ENCODE results near the gene GADD45GIP1. TPM values are rescaled to one million over a fixed set of nuclear protein-coding genes. Genes with fewer than 3 reads are reported as not detected.

The GADD45GIP1 gene
- total RNA-seq, result 10 to 100 TPM; 13.9 to 18.0 TPM

GRCh38 chr19:12956446-12957388 lies at the start of gene GADD45GIP1:
Gene GADD45GIP1, minus strand, starts transcription at chr19:12957223. Its CDS starts 11 bp downstream, at chr19:12957212.

DNA sequence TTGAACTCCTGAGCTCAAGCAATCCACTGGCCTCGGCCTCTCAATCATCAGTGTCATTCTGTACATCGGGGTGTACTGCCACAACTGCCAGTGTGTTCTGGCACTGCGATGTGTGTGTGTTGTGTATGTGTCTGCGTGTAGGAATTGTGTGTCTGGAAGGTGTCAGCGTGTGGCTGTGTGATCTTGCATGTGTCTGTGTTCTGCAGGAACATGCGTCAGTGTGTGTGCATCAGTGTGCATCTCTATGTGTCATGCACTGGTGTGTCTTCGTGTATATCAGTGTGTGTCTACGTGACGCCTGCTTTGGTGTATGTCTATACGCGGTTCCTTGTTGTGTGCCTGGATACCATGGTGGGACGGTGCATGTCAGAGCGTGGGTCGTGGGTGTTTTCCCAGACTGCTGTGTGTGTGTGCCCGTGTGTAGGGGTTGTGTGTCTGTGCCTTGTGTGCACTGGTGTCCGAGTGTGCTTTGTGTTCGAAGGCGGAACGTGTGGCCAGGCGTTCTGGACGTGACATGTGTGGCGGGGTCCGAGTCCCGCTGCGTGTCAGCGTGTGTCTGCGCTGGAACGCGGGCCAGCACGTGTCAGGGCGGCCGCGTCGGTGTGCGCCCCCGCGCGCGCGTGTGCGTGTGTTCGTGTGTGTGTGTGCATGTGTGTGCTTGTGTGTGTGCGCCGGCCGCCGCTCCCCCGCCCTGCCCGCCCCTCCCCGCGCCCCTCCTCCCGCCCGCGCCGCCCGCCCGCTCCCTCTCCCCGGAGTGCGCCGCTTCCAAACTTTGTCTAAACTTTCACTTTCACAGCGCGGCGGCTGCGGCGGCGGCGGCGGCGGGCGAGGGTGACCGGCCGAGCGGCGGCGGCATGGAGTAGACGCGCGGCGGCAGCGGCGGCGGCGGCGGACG lies 37.9 kb upstream of the GADD45GIP1 start, which contains the start of gene NFIX:
Gene NFIX (plus strand): TSS at position 775 of the 895 bp plus-strand sequence. CDS start 363 bp downstream, outside the sequence.

GRCh38 chr19:12969292-12969988 lies 12.4 kb upstream of the GADD45GIP1 start, which contains the start of gene DAND5:
Gene DAND5, plus strand, starts transcription at chr19:12969576. Its CDS starts 85 bp downstream, at chr19:12969661.

GRCh38 chr19:12945479-12946091 lies 11.4 kb downstream of the GADD45GIP1 start, which contains the start of gene RAD23A:
Gene RAD23A, plus strand, starts transcription at chr19:12945862. Its CDS starts 87 bp downstream, at chr19:12945949.

DNA sequence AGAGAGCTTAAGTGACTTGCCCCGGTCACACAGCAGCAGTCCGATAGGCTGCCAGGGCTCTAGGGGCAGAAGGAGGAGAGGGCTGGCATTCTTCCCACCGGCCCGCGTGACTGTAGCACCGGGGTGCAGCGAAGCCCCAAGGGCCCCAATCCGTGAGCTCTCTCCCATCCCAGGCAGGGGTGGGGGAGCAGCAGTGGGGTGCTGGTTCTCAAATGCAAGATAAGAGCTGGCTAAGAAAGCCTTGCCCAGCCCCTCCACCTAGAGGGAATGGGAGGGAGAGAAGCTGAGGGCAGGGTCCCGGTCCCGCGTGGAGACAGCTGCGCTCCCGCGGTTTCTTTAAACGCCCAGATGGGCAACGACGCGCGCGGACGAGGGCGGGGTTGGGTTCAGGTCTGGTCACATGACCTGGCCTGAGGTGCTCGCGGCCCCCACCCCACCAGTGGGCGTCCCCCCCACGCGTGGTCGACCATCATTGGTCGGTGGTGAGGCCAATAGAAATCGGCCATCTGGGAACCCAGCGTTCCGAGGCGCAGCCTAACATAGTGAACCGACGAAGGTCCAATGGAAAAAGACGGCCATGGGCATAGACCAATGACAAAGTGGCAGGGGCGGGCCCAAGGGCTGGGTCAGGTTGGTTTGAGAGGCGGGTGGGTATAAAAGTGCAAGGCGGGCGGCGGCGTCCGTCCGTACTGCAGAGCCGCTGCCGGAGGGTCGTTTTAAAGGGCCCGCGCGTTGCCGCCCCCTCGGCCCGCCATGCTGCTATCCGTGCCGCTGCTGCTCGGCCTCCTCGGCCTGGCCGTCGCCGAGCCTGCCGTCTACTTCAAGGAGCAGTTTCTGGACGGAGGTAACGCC lies 18.9 kb downstream of the GADD45GIP1 start, which contains the start of gene CALR:
Gene CALR (plus strand): TSS at position 683 of the 852 bp plus-strand sequence. CDS start 71 bp downstream, at position 754.

GRCh38 chr19:12933287-12934072 lies 23.5 kb downstream of the GADD45GIP1 start, which contains the start of gene FARSA:
Gene FARSA, minus strand, starts transcription at chr19:12933711. Its CDS starts 15 bp downstream, at chr19:12933696.

Small RNA genes lying within 50 kb of the gene (microRNA-seq; reads per million reads assigned to microRNA genes)
- not detected for gene MIR5695 (ENCODE audit: borderline microRNAs expressed, borderline replicate concordance)
- gene MIR6515 (ENCODE audit: borderline microRNAs expressed, borderline replicate concordance), result not detected

Other genes with a start within 250 kb of the GADD45GIP1 start
- gene TNPO2, start 233.3 kb downstream of the GADD45GIP1 start, total RNA-seq, result 10 to 100 TPM; 62.6 to 63.7 TPM
- gene TRIR, start 222.5 kb downstream of the GADD45GIP1 start, total RNA-seq, result 100 to 1,000 TPM; 221 to 228 TPM
- gene GET3, start 219.7 kb downstream of the GADD45GIP1 start, total RNA-seq, result 10 to 100 TPM; 52.4 to 55.0 TPM
- gene BEST2, start 205.4 kb downstream of the GADD45GIP1 start, total RNA-seq, result not detected
- 10 to 100 TPM; 19.6 to 20.2 TPM for gene HOOK2, start 181.7 kb downstream of the GADD45GIP1 start, total RNA-seq
- 10 to 100 TPM; 90.6 to 96.0 TPM for gene JUNB, start 165.7 kb downstream of the GADD45GIP1 start, total RNA-seq
- 100 to 1,000 TPM; 245 to 256 TPM for gene PRDX2, start 155.4 kb downstream of the GADD45GIP1 start, total RNA-seq
- gene THSD8, start 155.2 kb downstream of the GADD45GIP1 start, total RNA-seq, result 10 to 100 TPM; 12.6 to 18.2 TPM
- 10 to 100 TPM; 28.5 to 30.9 TPM for gene RNASEH2A, start 150.6 kb downstream of the GADD45GIP1 start, total RNA-seq
- not detected for gene RTBDN, start 122.6 kb downstream of the GADD45GIP1 start, total RNA-seq
- under 1 TPM; 0.53 to 0.88 TPM for gene MAST1, start 118.7 kb downstream of the GADD45GIP1 start, total RNA-seq
- 10 to 100 TPM; 29.4 to 30.0 TPM for gene DNASE2, start 75.8 kb downstream of the GADD45GIP1 start, total RNA-seq
- gene KLF1, start 70.0 kb downstream of the GADD45GIP1 start, total RNA-seq, result under 1 TPM in 1 of 2 experiments, not detected in 1; 0.14 TPM
- gene GCDH, start 66.1 kb downstream of the GADD45GIP1 start, total RNA-seq, result 10 to 100 TPM; 39.0 to 42.7 TPM
- gene SYCE2, start 37.9 kb downstream of the GADD45GIP1 start, total RNA-seq, result 1 to 10 TPM; 3.1 to 5.1 TPM
- gene FARSA, start 23.5 kb downstream of the GADD45GIP1 start, total RNA-seq, result 10 to 100 TPM; 72.4 to 77.0 TPM
- 100 to 1,000 TPM; 591 to 596 TPM for gene CALR, start 18.6 kb downstream of the GADD45GIP1 start, total RNA-seq
- 100 to 1,000 TPM in 1 of 2 experiments, 10 to 100 TPM in 1; 97.6 to 113 TPM for gene RAD23A, start 11.4 kb downstream of the GADD45GIP1 start, total RNA-seq
- under 1 TPM; 0.24 to 0.25 TPM for gene DAND5, start 12.4 kb upstream of the GADD45GIP1 start, total RNA-seq
- gene NFIX, start 38.3 kb upstream of the GADD45GIP1 start, total RNA-seq, result 1 to 10 TPM; 1.7 to 3.0 TPM
- gene LYL1, start 145.6 kb upstream of the GADD45GIP1 start, total RNA-seq, result 1 to 10 TPM; 9.0 to 9.1 TPM
- gene TRMT1, start 159.5 kb upstream of the GADD45GIP1 start, total RNA-seq, result 10 to 100 TPM; 51.6 to 52.8 TPM
- gene NACC1, start 161.0 kb upstream of the GADD45GIP1 start, total RNA-seq, result 10 to 100 TPM; 50.2 to 54.4 TPM
- gene STX10, start 193.2 kb upstream of the GADD45GIP1 start, total RNA-seq, result 10 to 100 TPM; 63.4 to 66.9 TPM
- gene IER2, start 193.2 kb upstream of the GADD45GIP1 start, total RNA-seq, result 100 to 1,000 TPM; 203 to 208 TPM